GM19438 (cell line): ENCODE measurements around the gene ARAF.
A peak's percentile ranks its signal among the peaks of the same experiment; 100 is the strongest.

Experiments
- ATAC-seq: cut with Tn5 transposase; IDR thresholded peaks from one replicate; pipeline ENCODE4 v1.9.1; 2021; ENCODE audit warnings: low read depth; ENCODE audit not compliant: unreplicated experiment

Gene ARAF

GRCh38 chrX:47618923-47619485 is 58.0 kb downstream of the ARAF start:
- no peak for ATAC-seq

DNA sequence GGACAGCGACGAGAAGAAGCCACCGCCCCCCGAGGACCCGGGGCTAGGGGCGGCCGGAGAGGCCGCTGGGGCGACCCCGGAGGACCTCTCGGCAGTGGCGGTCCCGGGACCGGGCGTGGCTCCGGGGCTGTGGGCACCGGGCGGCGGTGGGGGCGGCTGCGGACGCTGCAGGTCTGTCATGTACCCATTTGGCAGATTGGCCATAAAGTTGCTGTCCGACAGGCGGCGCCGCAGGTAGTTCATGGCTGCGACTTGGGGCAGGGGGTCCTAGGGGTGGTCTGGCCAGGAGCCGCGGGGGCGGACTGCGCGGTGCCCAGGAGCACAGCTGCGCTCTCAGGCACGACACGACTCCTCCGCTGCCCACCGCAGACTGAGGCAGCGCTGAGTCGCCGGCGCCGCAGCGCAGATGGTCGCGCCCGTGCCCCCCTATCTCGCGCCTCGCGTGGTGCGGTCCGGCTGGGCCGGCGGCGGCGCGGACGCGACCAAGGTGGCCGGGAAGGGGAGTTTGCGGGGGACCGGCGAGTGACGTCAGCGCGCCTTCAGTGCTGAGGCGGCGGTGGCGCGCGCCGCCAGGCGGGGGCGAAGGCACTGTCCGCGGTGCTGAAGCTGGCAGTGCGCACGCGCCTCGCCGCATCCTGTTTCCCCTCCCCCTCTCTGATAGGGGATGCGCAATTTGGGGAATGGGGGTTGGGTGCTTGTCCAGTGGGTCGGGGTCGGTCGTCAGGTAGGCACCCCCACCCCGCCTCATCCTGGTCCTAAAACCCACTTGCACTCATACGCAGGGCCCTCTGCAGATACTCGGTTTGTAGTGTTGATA is 58.7 kb downstream of the ARAF start, which contains the start of gene SYN1:
Gene SYN1 (minus strand): TSS at position 372 of the 817 bp plus-strand sequence. CDS start 129 bp downstream, at position 243.
- peak; percentile 67 for ATAC-seq

DNA sequence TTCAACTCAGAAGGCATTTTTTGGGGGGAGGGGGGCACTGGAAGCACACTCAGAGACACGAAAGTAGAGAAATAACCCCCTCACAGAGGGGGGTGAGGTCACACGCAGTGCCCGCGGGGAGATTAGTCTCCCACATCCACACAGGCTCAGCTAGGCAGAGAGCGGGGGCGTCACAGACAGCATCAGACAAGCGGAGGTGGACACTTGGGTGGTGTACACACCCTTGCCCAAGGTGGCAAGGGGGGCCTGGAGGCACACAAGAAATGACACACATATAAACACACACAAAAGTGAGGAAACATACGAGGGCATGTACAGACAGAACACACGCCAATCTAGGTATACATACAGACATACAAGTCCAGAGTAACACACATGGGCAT is 59.3 kb downstream of the ARAF start:
- no peak for ATAC-seq
